AG20443 (cell line): ENCODE results near the gene RFX7.

Source experiments
- DNase-seq: peaks from one replicate; pipeline ENCODE4 v3.0.0; 2012; ENCODE audit warnings: low spot score, mixed read lengths

Gene RFX7

GRCh38 chr15:56045068-56045748 lies 198.5 kb downstream of the RFX7 start:
- no peak for DNase-seq

GRCh38 chr15:56042982-56043980 lies 200.4 kb downstream of the RFX7 start:
- DNase-seq: no peak

GRCh38 chr15:56042498-56042897 lies 201.2 kb downstream of the RFX7 start:
- DNase-seq: no peak

- DNase-seq: no peak
These were observed 201.6 kb downstream of the RFX7 start for GRCh38 chr15:56042031-56042430.

GRCh38 chr15:56040081-56041035 lies 203.3 kb downstream of the RFX7 start:
- peak; percentile 88 for DNase-seq

- no peak for DNase-seq
These were observed 205.0 kb downstream of the RFX7 start for GRCh38 chr15:56038707-56039106.

- no peak for DNase-seq
These were observed 205.7 kb downstream of the RFX7 start for GRCh38 chr15:56038015-56038414.
